ENCODE measurements around the gene HHIP. TPM values are rescaled to one million over a fixed set of nuclear protein-coding genes. Genes with fewer than 3 reads are reported as not detected.
"Not testable (repeated sequence)": the region's sequence is repeated elsewhere in the genome, so short reads cannot be mapped to it uniquely, and the experiment has no call there.

HHIP gene
- total and polyA plus RNA-seq, 2 donors: 9.1 to 38.5 TPM

- Histone ChIP-seq H3K27ac (ENCODE audit: low read depth) (no peak overlapping the region), H3K4me1 (ENCODE audit: insufficient read depth) (no peaks in the 10 kb centered on the region), H3K4me3 (ENCODE audit: low read depth, low read length) (no peak overlapping the region), H3K36me3 (ENCODE audit: insufficient read depth) (no peaks in the 10 kb centered on the region)
- DNase-seq (ENCODE audit: extremely low spot score): no peak
- 69% methylated on average over 5 of the region's 5 CpGs for WGBS
Measured at GRCh38 chr4:144782345-144782744, 136.4 kb downstream of the HHIP start.

GRCh38 chr4:144785961-144786360, 140.0 kb downstream of the HHIP start:
- no peak overlapping the region for H3K27ac ChIP-seq (ENCODE audit: low read depth)
- H3K4me3 ChIP-seq (ENCODE audit: low read depth, low read length): no peak overlapping the region
- no peak for DNase-seq (ENCODE audit: extremely low spot score)
- H3K36me3 ChIP-seq (ENCODE audit: insufficient read depth): no peaks in the 10 kb centered on the region
- no peaks in the 10 kb centered on the region for H3K4me1 ChIP-seq (ENCODE audit: insufficient read depth)
- 88% methylated on average over 3 of the region's 3 CpGs for WGBS

- Histone ChIP-seq H3K4me1 (ENCODE audit: insufficient read depth) (no peaks in the 10 kb centered on the region), H3K4me3 (ENCODE audit: low read depth, low read length) (no peak overlapping the region), H3K27ac (ENCODE audit: low read depth) (no peak overlapping the region), H3K36me3 (ENCODE audit: insufficient read depth) (no peaks in the 10 kb centered on the region)
- 57% methylated on average over 2 of the region's 2 CpGs for WGBS
- DNase-seq (ENCODE audit: extremely low spot score): no peak
Measured at GRCh38 chr4:144787365-144788258, 141.7 kb downstream of the HHIP start.

- whole genome bisulfite sequencing: 64% methylated on average over 1 of the region's 1 CpG
Measured at GRCh38 chr4:144788469-144788868, 142.5 kb downstream of the HHIP start.

GRCh38 chr4:144791933-144792332, 146.0 kb downstream of the HHIP start:
- WGBS: 94% methylated on average over 8 of the region's 8 CpGs
- not testable (repeated sequence) for H3K36me3 ChIP-seq (ENCODE audit: insufficient read depth); H3K4me1 ChIP-seq (ENCODE audit: insufficient read depth); H3K4me3 ChIP-seq (ENCODE audit: low read depth, low read length); H3K27ac ChIP-seq (ENCODE audit: low read depth); DNase-seq (ENCODE audit: extremely low spot score)

More at GRCh38 chr4:144788469-144788868, 142.5 kb downstream of the HHIP start:
- Histone ChIP-seq H3K27ac (ENCODE audit: low read depth) (no peak overlapping the region), H3K36me3 (ENCODE audit: insufficient read depth) (no peaks in the 10 kb centered on the region), H3K4me1 (ENCODE audit: insufficient read depth) (no peaks in the 10 kb centered on the region), H3K4me3 (ENCODE audit: low read depth, low read length) (no peak overlapping the region)
- no peak for DNase-seq (ENCODE audit: extremely low spot score)

Small RNAs within 50 kb of the gene (small RNA-seq; reads per million reads assigned to genes)
- not detected for gene RF02271

Measured in urinary bladder (tissue), 4 donors.